HG03060 (cell line): ENCODE data around the gene PRL.

Experiments used
- ATAC-seq: cut with Tn5 transposase; IDR thresholded peaks from one replicate; pipeline ENCODE4 v1.9.1; 2021; ENCODE audit warnings: low read depth, moderate number of reproducible peaks; ENCODE audit not compliant: unreplicated experiment

PRL gene

DNA sequence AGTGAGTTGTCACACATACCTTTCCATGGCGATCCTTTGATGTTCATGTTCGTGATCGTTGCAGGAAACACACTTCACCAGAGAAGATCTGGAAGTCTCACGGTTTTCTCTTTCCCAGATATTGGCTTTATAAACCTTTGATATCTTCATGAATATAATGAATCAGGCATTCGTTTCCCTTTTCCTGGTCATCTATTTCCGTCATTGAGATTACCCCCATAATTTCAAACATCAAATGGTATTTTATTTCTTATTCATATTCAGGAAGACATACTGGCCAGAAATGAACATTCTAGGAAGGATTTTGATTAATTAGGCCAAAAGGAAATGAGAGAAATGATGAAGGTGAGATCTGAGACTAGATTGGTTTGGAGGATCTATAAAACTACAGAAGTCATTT is at the start of gene PRL:
PRL (minus strand) TSS at position 101 of the 400 bp plus-strand sequence; CDS start at position 47, 54 bp downstream.
- ATAC-seq, result no peak

DNA sequence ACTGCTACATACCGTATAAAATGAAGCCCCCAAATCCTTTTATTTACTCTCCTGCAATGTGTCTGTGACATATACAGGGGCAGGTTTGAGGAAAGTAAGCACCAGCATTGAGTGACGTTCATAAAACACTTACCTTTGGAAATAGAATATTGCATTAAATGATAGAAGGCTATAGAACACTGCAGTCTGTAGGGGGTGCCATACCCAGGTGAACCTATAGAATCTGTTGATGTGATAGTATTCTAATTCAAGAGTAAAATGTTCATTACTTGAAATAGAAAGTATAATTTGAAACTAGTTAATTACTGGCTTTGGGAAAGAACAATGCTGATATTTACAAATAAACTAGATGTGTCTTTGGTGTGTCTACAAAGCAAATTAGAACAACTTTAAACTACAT is 47.0 kb upstream of the PRL start:
- ATAC-seq, result no peak

DNA sequence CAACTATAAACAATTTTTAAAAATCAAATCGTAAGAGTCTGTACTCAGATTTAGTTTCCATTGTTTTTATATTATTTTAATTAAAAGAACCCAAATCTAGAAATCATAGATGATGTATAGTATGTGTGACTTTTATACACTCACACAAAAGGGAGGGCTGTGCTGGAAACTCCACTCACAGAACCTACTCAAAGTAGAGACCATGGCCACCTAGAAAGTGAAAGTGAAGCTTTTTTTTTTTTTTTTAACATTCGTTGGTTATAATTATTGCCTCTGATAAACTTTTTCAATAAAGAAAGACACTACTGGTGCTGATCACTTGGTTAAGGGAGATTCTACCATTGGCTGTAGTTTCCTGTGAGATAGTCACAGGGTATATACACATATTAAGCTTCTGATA is 37.9 kb upstream of the PRL start:
- no peak for ATAC-seq

- no peak for ATAC-seq
Measured at GRCh38 chr6:22333802-22334201, 37.0 kb upstream of the PRL start.

DNA sequence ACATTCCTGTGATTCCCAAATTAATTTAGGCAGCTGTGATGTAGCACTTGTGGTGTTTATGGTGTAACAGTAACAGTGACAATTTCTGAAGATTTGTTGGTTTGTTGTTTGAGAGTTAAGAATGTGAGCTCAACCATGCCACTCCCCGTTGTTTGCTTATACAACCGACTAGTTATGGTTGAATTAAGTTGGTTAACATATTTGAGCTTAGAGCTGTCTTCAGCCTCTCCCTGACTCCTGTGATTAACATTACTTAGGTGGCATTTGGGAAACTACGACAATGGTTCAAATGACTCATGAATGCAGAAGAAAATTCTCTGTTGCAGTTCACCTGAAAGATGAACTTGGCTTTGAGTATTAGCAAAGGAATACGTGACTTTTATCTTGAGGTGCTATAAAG is 35.9 kb upstream of the PRL start:
- ATAC-seq, result no peak

- no peak for ATAC-seq
Measured at GRCh38 chr6:22332216-22332615, 35.4 kb upstream of the PRL start.

DNA sequence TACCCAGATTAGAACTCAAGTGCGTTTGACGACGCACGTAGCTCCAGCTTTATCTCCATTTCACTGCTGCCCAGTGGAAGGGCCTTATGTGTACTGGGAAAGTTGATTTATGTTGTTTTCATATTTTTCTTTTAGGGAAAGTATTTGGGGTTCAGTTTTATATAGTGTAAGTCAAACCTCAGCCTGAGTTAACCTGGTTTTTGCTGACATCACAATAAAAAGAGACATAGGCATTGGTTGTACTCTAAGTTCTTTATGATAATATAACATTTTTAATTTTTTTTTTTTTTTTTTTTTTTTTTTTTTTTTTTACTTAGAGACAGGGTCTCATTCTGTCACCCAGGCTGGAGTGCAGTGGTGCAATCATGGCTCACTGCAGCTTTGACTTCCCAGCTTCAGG is 34.1 kb upstream of the PRL start:
- no peak for ATAC-seq

DNA sequence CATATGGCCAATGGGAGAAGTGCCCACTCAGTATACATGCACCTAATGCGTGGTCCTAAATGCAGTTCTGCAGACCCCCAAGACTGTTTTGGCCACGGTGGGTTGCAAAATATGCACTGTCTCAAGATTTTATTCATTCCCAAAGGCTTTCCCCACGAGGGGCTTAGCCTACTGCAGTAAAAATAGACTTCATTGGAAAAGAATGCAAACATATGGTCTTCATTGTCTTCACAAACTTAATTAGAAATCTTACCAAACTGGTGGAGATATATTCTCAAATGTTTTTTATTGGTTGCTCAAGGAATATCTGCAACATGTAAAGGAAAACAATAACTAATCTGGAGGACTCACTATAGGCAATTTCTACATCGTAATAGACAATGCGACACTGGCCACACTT is 31.6 kb upstream of the PRL start:
- no peak for ATAC-seq

GRCh38 chr6:22327881-22328280 is 31.0 kb upstream of the PRL start:
- no peak for ATAC-seq

DNA sequence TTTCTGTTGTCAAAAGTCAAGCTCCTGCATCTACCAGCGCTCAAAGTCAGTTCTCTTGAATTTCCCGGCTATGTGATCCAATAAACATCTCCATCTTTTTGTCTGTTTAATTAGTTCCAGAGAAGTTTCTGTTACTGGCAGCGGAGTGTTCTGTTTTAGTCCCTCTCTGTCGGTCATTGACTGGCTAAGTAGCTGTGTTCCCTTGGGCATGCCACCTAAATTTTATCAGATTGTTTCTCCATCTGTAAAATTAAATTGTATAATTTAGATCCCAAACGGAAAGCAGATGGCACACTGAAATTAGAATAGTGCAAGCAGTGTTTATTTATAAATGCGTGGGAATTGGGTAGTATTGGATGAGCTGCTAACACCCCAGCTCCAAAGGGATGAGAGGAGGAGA is 29.7 kb upstream of the PRL start:
- no peak for ATAC-seq

DNA sequence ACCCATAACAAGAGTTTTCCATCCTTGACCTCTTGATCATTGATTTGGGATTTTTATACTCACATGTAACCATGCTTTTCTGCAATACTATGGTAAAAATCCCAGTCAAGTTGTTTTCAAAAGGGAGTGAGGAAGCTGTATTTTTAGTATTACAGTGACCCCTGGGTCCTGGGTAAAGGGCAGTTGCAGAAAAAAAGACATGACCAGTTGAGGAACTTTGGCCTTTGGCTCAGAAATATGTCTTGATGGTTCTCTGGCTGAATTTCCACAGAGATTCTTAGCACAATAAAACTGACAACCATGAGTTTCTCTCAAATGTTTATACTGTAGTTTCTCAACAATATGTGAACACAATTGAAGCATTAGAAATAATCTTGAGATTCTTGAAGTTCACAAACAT is 28.6 kb upstream of the PRL start:
- ATAC-seq, result no peak

DNA sequence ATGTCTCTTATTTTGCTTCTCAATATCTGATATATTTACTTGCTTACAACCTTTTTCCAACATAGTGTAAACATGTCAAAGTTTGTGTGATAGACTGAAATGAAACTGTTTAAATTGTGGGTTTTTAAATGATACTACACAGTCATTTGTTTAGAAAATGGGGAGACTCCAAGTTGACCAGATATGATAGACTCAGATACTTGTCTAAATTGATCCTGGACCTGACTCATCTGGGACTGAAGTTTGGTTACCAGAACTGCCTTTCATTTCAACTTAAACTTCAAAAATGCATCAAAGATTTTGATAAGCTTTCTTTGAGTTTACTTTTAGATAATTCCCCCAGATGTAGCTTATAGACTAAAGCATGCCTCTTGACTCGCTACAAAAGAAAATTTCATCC is 27.0 kb upstream of the PRL start:
- no peak for ATAC-seq

GRCh38 chr6:22322103-22323030 is 25.5 kb upstream of the PRL start:
- no peak for ATAC-seq

- ATAC-seq, result no peak
Measured at GRCh38 chr6:22320750-22321149, 23.9 kb upstream of the PRL start.

GRCh38 chr6:22318404-22318803 is 21.6 kb upstream of the PRL start:
- no peak for ATAC-seq

- ATAC-seq, result no peak
Measured at GRCh38 chr6:22313796-22314195, 17.0 kb upstream of the PRL start.

DNA sequence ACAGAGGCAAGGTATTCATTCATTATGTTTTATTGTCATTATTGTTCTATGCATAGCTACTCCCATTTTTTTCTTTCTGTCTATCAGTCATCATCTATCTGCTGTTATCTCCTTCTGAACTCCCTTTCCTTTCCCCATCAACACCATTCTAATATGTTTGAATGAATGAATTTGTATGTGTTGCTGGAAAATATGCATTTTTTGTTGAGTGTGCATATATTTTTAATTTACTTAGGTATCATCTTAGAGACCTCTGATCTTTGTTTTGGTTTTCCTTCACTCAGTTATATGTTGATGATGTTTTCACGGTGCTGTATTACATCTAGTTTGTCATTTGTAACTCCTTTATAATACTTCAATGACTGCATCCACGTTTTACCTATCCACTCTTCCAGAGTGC is 12.1 kb upstream of the PRL start:
- no peak for ATAC-seq

GRCh38 chr6:22306741-22307466 is 10.1 kb upstream of the PRL start:
- no peak for ATAC-seq

GRCh38 chr6:22302838-22303237 is 6.0 kb upstream of the PRL start:
- no peak for ATAC-seq

DNA sequence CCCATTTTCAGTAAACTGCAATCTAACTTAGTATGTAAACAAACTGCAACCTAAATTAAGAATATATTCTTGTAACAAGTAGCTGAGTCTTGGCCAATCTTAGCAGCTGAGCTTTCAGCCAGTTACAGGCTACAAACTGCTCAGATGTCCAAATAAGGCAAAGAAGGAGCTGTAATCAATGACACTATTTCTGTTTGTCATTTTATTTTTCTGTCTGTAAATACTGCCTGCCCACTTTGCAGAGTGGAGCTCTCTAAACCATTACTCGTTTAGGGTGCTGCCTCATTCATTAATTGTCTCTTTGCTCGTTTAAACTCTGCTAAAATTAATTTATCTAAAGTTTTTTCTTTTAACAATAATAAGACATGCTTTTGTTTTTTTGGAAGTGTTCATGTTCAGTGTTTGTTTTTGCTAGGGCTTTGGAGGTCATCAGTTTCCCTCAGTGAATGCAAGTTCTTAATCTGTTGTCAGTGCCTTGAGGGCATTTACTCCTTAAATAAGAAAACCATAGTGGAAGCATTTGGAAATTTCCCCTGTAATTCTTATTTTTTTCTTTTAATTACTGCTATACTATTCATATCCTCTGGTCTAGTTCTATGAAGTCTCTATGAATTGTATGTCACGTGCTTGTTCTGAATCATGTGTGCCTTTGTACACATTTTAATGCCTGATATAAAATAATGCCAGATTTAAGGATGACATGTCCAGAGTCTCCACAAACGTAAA is 3.6 kb upstream of the PRL start:
- no peak for ATAC-seq

DNA sequence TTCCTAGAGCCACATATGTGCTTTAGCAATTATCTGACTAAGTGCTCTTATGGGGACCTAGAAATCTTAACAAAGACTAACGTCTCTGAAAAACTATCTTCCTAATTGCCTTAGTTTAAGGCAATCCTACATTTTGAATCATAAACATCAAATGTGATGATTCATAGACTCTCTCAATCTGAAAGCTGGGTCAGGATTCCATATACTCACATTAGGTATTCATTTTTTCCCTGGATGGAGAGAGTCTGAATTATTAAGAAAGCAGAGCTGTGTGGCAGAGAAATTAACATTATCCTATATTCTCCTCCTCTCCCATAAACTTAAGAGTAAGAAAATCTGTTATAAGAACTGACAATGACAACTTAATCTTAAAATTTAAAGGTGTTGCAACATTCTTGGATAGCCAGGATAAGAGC is 1.6 kb upstream of the PRL start:
- ATAC-seq, result no peak
